Stimulated activated CD8-positive, alpha-beta memory T cell treated with anti-CD3 and anti-CD28 coated beads, Interleukin-15, amount 100 ng/mL, for 1 hour (primary cell): ENCODE measurements around the gene NEK6.

Experiments
- DNase-seq: peaks from one replicate; pipeline ENCODE4 v3.0.0-alpha.2; 2020; ENCODE audit warnings: low read depth

The NEK6 gene

DNA sequence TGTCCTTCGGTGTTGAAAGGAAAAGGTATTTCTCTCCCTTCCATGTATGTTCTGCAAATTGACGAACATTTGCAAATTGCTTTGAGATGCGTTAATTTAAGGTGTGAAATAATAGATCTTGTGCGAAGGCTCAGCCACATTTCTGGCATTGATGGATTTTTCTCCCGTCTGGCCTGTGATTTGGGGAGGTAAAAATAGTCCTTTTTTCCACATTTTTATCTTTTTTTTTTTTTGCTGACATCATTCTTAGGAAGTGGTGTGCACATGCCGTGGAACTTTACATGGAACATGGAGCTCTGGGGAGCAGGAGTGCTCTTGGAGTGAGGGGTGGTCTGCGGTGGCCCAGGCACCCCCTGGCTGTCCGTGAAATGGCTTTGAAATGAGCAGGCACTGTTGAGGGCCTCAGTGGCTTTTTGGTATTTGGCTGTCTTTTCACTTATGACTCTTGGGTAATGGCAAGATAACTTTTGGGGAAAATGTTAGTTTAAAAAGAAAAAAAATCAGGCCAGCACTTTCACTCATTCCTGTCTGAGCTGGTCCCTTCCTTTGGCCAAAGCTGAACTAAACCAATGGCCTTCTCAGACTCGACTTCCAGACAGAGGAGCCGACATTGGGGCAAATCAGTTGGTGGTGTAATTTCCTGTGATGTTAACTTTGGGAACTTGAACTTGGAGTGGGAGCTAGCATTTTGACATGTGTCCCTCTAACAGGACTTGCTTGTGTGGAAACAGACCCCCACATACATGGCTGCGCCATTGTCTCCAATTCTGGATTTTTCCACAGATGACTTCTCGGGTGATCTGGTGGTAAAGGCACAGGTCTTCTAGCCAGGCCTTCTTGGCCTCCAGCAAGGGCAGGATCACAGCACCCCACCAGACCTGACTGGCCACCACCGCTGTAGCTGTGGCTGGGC is 4.2 kb downstream of the NEK6 start:
- no peak for DNase-seq

- no peak for DNase-seq
Observed at GRCh38 chr9:124262649-124262972, 4.9 kb downstream of the NEK6 start.

DNA sequence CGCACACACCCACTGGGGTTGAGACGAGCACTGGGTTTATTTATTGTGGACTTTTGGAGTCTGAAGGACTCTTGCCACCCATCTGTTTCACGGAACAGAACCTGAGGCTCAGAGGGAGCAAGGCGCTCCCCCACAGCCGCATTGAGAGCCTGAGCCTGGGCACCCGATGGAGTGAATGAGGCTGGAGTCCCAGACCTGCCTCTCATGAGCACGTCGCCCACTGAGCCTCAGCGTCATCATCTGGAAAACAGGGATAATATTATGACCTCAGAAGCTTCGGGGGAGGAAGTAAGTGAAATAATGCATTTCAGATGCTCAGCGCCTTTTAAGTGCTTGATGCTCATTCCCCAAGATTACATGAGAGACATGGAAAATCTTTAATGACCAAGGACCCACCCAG is 5.5 kb downstream of the NEK6 start:
- no peak for DNase-seq

GRCh38 chr9:124263800-124264426 is 6.2 kb downstream of the NEK6 start:
- DNase-seq = no peak

DNA sequence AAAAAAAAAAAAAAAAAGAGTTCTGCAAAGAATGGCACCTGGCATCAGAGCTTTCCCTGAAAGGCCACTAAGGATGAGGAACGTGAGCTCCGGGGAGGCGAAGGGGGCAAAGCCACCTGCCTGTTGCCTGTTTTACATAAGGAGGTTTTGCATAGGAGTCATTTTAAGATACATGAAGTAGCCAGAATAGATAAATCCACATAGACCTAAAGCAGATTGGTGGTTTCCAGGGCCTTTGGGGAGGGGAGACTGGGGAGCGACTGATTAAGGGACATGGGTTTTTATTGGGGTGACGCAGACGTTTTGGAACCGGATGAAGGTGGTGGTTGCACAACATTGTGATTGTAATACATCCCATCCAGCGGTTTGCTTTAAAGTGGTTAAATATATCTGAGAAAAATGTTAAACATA is 7.1 kb downstream of the NEK6 start:
- DNase-seq = no peak

GRCh38 chr9:124265551-124265950 is 7.8 kb downstream of the NEK6 start:
- DNase-seq = no peak

- no peak for DNase-seq
Observed at GRCh38 chr9:124266139-124266825, 8.5 kb downstream of the NEK6 start.

- DNase-seq = no peak
Observed at GRCh38 chr9:124266826-124267201, 9.1 kb downstream of the NEK6 start.

DNA sequence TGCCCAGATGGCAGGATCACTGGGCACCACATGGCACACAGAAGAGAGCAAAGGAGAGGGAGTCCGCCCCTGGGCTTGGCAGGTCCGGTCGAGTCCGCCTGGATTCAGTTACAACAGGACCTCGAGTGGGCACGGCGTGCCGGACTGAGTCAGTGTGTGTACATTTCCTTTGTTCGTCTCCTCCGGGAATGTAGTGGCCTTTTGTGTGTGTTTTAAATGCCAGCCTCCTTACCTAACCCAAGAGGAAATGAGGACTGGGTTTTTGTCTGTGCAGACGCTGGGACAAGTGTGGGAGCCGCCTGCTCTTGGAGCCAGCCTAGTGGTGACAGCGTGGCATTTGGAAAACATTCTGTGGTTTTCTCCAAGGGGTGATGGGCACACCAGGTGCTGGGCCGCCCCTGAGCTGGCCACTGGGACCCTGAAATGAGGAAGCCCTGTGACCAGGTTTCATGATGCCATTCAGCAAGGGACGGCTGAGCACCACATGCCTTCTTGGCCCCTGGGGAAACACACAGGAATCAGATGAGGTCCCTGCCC is 9.6 kb downstream of the NEK6 start:
- DNase-seq = no peak

GRCh38 chr9:124268248-124268647 is 10.5 kb downstream of the NEK6 start:
- DNase-seq = no peak

DNA sequence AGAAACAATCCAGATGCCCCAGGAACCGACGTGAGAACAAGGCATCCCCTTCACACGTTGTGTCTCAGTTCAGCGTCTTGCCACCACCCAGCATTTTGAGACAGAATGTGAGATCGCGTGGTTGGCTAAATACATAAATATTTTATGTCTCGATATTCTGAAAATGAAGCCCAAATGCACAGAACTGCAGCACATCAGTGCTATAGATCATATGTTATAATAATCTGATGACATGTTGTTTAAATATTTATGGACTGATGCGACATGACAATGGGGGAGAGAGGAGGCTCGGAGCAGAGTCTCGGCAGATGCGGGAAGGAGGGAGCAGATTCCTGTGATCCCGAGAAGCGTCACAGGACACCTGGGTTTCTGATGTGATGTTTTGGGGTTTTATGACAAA is 10.9 kb downstream of the NEK6 start:
- DNase-seq = no peak

DNA sequence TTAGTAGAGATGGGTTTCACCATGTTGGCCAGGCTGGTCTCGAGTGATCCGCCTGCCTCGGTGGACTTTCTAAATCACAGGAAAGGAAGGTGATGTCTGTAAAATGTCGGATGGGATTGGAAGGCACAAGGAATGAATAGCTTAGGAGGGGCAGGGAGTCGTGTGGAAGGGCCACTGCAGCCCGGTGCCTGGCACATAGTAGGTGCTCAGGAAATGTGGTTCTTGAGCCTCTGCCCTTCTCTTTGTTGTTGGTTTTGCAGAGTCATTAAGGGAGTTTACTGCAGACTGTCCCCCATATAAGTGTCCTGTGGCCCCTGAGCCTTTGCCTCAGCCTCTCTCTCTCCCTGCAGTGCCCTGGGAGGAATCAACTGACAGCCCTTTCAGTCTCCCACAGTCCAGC is 11.8 kb downstream of the NEK6 start:
- DNase-seq = no peak

GRCh38 chr9:124270504-124271335 is 13.0 kb downstream of the NEK6 start:
- no peak for DNase-seq

DNA sequence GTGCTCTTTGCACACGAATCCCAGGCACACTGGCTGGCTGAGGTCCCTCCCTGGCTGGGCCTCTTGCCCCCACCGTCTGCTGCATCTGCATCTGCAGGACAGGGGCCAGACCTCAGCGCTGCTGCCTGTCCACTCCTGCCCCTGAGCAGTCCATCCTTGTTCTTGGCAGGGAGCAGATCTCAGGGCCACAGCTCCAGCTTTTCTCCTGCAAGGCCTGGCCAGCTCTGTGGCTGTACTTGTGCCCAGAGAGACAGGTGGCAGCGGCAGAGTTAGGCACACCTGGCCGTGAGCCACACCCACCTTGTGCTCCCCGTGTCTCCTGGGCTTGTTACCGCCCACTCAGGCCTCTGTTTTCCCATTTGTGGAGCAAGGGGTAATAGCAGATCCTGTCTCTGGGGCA is 13.9 kb downstream of the NEK6 start:
- no peak for DNase-seq

- DNase-seq = no peak
Observed at GRCh38 chr9:124272118-124272517, 14.4 kb downstream of the NEK6 start.

GRCh38 chr9:124272979-124273378 is 15.2 kb downstream of the NEK6 start:
- DNase-seq = no peak

- no peak for DNase-seq
Observed at GRCh38 chr9:124273427-124274160, 15.8 kb downstream of the NEK6 start.

GRCh38 chr9:124274226-124274625 is 16.5 kb downstream of the NEK6 start:
- no peak for DNase-seq

GRCh38 chr9:124274738-124275137 is 17.0 kb downstream of the NEK6 start:
- DNase-seq = no peak

DNA sequence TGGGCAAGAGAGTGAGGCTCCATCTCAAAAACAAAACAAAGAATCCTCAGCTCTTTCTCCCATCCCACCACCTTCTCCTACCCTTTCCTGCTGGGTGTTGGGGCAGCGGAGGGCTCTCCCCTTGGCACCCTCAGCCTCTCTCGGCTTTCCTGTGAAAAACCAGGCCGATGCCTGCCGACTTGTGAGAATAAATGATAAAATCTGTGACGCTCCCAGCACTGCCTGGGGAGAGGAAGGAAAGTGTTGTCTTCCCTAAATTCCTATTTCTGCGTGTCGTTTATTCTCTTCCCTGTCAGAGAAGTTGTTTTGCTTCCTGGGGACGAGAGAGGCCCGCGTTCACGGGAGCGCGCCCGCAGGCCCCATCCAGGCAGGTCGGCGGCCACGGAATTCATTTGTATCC is 19.7 kb downstream of the NEK6 start:
- DNase-seq = no peak

DNA sequence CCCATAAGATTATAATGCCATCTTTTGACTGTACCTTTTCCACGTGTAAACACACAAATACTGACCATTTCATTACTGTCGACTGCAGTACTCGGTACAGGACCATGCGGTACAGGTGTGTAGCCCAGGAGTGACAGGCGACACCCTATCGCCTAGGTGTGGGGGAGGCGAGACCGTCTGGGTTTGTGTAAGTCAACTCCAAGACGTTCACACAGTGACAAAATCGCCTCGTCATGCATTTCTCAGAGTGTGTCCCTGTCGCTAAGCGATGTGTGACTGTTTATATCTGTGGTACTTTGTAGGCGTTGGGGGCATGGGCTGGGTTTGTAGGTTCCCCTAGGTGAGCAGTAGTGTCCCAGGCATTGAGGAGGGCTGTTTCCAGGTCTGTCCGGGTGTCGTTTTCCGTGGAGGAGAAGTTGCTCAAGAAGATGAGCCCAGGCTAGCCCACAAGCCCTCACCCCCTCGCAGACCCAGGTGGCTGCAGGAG is 20.3 kb downstream of the NEK6 start:
- no peak for DNase-seq
